HepG2 (cell line): ENCODE data around the gene CLIP2. TPM values are rescaled to one million over a fixed set of nuclear protein-coding genes. Genes with fewer than 3 reads are reported as not detected.
A peak's percentile ranks its signal among the peaks of the same experiment; 100 is the strongest.

Source experiments
- ATAC-seq: fragments of 200-7000 bp; cut with Tn5 transposase; 3 replicates; pipeline ENCODE4 v1.9.1; 2020; ENCODE audit warnings: mild to moderate bottlenecking, moderate library complexity
- BruUV-seq: library from RNA; stranded (reverse); fragments of 400-500 nt; replicated peaks from 2 replicates; lab custom pipeline; 2021; lab: Mats Ljungman, UMichigan
- CTCF ChIA-PET: fragments of 300-600 bp; formaldehyde crosslinking; extraction: SDS; loops from one replicate; lab custom pipeline; 2021; ENCODE audit warnings: low total read pairs, inconsistent platforms, low intra/inter-chr PET ratio; lab: Yijun Ruan, JAX
- POLR2A ChIA-PET: fragments of 350-600 bp; sonication (Branson Sonifier 250); formaldehyde crosslinking; loops from one replicate; lab custom pipeline; 2020; ENCODE audit warnings: antibody characterized with exemption, inconsistent platforms; lab: Yijun Ruan, JAX
- DNase-seq: peaks from one replicate; pipeline ENCODE4 v3.0.0-alpha.2; 2015; ENCODE audit warnings: low spot score
- FAIRE-seq: peaks from 3 replicates; lab custom pipeline; 2011; peaks lifted over from hg19 to GRCh38; lab: Jason Lieb, UNC
- H2AFZ ChIP-seq: one replicate; pipeline ENCODE4 v1.6.1; 2011; ENCODE audit warnings: low read length, inconsistent platforms
- H3K27ac ChIP-seq: fragments of 300-600 bp; 3 replicates; pipeline ENCODE4 v1.8.0; 2011; ENCODE audit warnings: mixed run types, mild to moderate bottlenecking, mixed read lengths, low read length, inconsistent platforms; ENCODE audit not compliant: insufficient read depth; ENCODE audit errors: extremely low read length
- H3K27me3 ChIP-seq, 2 experiments: fragments of 200-600 bp in 1 of 2; 2 replicates in 1 of 2; 3 replicates in 1 of 2; pipeline versions ENCODE4 v1.6.0 to v1.8.0; 2011; ENCODE audit warnings: low read length in 2 of 2, mild to moderate bottlenecking in 2 of 2, moderate library complexity in 2 of 2, inconsistent platforms in 1 of 2; ENCODE audit not compliant: insufficient read depth in 2 of 2, control insufficient read depth in 1 of 2
- H3K36me3 ChIP-seq, 2 experiments: fragments of 200-600 bp in 1 of 2; replicated peaks in 1 of 2; 2 replicates in 1 of 2; 3 replicates in 1 of 2; pipeline versions ENCODE4 v1.5.1 to v1.8.0; 2011; ENCODE audit warnings: low read length in 2 of 2, inconsistent platforms in 1 of 2; ENCODE audit not compliant: insufficient read depth in 2 of 2, control insufficient read depth in 1 of 2
- H3K4me1 ChIP-seq: 2 replicates; pipeline ENCODE4 v1.5.1; 2012; ENCODE audit warnings: low read length, inconsistent platforms; ENCODE audit not compliant: insufficient read depth
- H3K4me2 ChIP-seq: 2 replicates; pipeline ENCODE4 v1.6.0; 2011; ENCODE audit warnings: low read depth, low read length, inconsistent platforms
- H3K4me3 ChIP-seq, 3 experiments: fragments of 200-600 bp in 1 of 3; sonication (generic), shearing (Covaris generic) in 1 of 3; replicated peaks in 1 of 3; 2 replicates each; pipeline ENCODE4 v1.5.1; 2011 to 2016; ENCODE audit warnings: low read length in 3 of 3, inconsistent platforms in 2 of 3, low read depth in 2 of 3, mild to moderate bottlenecking in 2 of 3, control low read depth in 1 of 3, mixed read lengths in 1 of 3; ENCODE audit not compliant: insufficient read depth in 1 of 3
- H3K79me2 ChIP-seq: one replicate; pipeline ENCODE4 v1.6.1; 2011; ENCODE audit warnings: low read length, inconsistent platforms; ENCODE audit not compliant: insufficient read depth
- H3K9ac ChIP-seq: 2 replicates; pipeline ENCODE4 v1.6.0; 2011; ENCODE audit warnings: mild to moderate bottlenecking, low read depth, low read length, inconsistent platforms; ENCODE audit not compliant: insufficient read depth
- H3K9me3 ChIP-seq: 2 replicates; pipeline ENCODE4 v1.5.1; 2012; ENCODE audit warnings: mild to moderate bottlenecking, low read length
- H4K20me1 ChIP-seq: 2 replicates; pipeline ENCODE4 v1.6.0; 2011; ENCODE audit warnings: inconsistent platforms, mild to moderate bottlenecking, low read length, moderate library complexity; ENCODE audit not compliant: insufficient read depth
- FOXK2 ChIP-seq: fragments of 450-650 bp; IDR thresholded peaks from 2 replicates; pipeline ENCODE4 v1.6.1; 2016
- LCORL ChIP-seq, 2 experiments: fragments of 450-650 bp in 1 of 2; sonication (generic) in 1 of 2; formaldehyde crosslinking in 1 of 2; IDR thresholded peaks; 2 replicates each; pipeline versions ENCODE4 v1.5.0 to v1.6.1; 2017 to 2020; ENCODE audit warnings: antibody characterized with exemption in 1 of 2, missing genetic modification reagents in 1 of 2
- MATR3 ChIP-seq: sonication (generic); formaldehyde crosslinking; IDR thresholded peaks from 2 replicates; pipeline ENCODE4 v1.4.0; 2020; ENCODE audit warnings: missing genetic modification reagents
- MBD4 ChIP-seq: IDR thresholded peaks from 2 replicates; pipeline ENCODE4 v1.6.1; 2012; ENCODE audit warnings: low read length, inconsistent platforms, borderline replicate concordance
- NR2F6 ChIP-seq, 2 experiments: IDR thresholded peaks; 2 replicates each; pipeline ENCODE4 v1.6.1; 2016; ENCODE audit warnings: antibody characterized with exemption in 1 of 2, mild to moderate bottlenecking in 1 of 2
- WGBS: methylation state at CpG from one replicate; pipeline ENCODE4 v1.1.6; 2017; ENCODE audit warnings: low lambda C conversion rate; 5-methylcytosine and 5-hydroxymethylcytosine counted together
- in situ Hi-C: cut with HindIII; loops from 2 replicates; pipeline ENCODE4 v1.10.0; 2017; ENCODE audit warnings: low pct_unique_long_range_greater_than_20kb; ENCODE audit not compliant: extremely low pct_ligation_motif_present
- intact Hi-C: fragments of 100-400 bp; cut with micrococcal nuclease; formaldehyde crosslinking; loops from one replicate; pipeline ENCODE4 v1.10.0; 2022; ENCODE audit not compliant: unreplicated experiment
- polyA plus RNA-seq, 8 experiments: library from polyadenylated mRNA; depleted of rRNA in 3 of 8; stranded (reverse) in 7 of 8; unstranded in 1 of 8; fragments of >200 nt; fragmentation: Illumina TruSeq in 4 of 8; extraction: Trizol in 4 of 8; gene quantifications; 2 replicates each; pipeline versions ENCODE4 v1.2.1 to v1.2.3, GENCODE V29; 2011 to 2016; ENCODE audit warnings: low read depth in 4 of 8, missing spikeins in 1 of 8, mixed read lengths in 1 of 8; ENCODE audit not compliant: insufficient read depth in 1 of 8
- total RNA-seq, 5 experiments: library from RNA; depleted of rRNA; stranded (reverse); fragments of >200 nt; fragmentation: Illumina TruSeq; extraction: Trizol; gene quantifications; 2 replicates each; pipeline ENCODE4 v1.2.3, GENCODE V29; 2016; ENCODE audit warnings: low read depth in 1 of 5
- TF ChIP-seq, protein P1 (sequence below): sonication (generic); formaldehyde crosslinking; IDR thresholded peaks from 2 replicates; pipeline ENCODE4 v1.5.1; 2020; ENCODE audit warnings: mild to moderate bottlenecking, missing genetic modification reagents, moderate library complexity
- TF ChIP-seq, protein P2 (sequence below): fragments of 450-650 bp; IDR thresholded peaks from 2 replicates; pipeline ENCODE4 v1.6.1; 2016
- TF ChIP-seq, protein P3 (sequence below): sonication (generic); formaldehyde crosslinking; IDR thresholded peaks from 2 replicates; pipeline ENCODE4 v1.4.0; 2020; ENCODE audit warnings: missing genetic modification reagents

Gene CLIP2
- total and polyA plus RNA-seq, 2 of the 13 experiments (the other 11 are each of a cell fraction or from before 2014, with no cell fraction given), result 6.5 to 17.4 TPM

DNA sequence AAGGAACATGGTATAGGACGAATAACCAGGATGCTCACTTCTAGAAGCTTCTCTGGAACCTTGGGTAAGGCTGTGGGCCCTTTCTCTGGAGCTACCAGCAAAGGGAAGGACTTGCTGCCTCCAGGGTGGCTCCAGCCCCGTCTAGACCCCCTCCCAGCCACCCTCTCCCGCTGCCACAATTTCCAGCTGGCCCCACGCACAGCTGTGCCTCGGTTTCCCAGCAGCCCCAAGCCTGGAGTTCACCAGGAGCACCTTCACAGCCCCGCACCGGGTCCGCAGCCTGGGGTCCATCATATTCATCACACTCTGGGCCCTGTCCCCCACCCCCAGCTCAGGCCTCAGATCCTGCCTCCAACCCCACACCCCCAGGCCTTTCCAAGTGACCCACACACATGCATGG, 128.9 kb downstream of the CLIP2 start:
- Histone ChIP-seq H3K36me3 (no peaks in the 10 kb centered on the region), H3K27me3 (no peaks in the 10 kb centered on the region), H3K79me2 (no peaks in the 10 kb centered on the region), H3K4me1 (peaks cover 19% of the 10 kb centered on the region), H3K9ac (no peak overlapping the region), H3K4me3 (no peak overlapping the region), H3K27ac (no peak overlapping the region), H4K20me1 (no peaks in the 10 kb centered on the region), H3K4me2 (no peak overlapping the region; the same call in 1 of the 2 replicates), H3K9me3 (no peaks in the 10 kb centered on the region), H2AFZ (no peak overlapping the region)
- ChIA-PET CTCF (interaction anchor here (1.1 to 1.7 kb wide), 3 partner anchors 32 to 148 kb away, joined by 3 to 17 read pairs (median 6); no protein-coding TSS in a partner anchor), POLR2A (no interaction called here)
- TF ChIP-seq, protein P1, sequence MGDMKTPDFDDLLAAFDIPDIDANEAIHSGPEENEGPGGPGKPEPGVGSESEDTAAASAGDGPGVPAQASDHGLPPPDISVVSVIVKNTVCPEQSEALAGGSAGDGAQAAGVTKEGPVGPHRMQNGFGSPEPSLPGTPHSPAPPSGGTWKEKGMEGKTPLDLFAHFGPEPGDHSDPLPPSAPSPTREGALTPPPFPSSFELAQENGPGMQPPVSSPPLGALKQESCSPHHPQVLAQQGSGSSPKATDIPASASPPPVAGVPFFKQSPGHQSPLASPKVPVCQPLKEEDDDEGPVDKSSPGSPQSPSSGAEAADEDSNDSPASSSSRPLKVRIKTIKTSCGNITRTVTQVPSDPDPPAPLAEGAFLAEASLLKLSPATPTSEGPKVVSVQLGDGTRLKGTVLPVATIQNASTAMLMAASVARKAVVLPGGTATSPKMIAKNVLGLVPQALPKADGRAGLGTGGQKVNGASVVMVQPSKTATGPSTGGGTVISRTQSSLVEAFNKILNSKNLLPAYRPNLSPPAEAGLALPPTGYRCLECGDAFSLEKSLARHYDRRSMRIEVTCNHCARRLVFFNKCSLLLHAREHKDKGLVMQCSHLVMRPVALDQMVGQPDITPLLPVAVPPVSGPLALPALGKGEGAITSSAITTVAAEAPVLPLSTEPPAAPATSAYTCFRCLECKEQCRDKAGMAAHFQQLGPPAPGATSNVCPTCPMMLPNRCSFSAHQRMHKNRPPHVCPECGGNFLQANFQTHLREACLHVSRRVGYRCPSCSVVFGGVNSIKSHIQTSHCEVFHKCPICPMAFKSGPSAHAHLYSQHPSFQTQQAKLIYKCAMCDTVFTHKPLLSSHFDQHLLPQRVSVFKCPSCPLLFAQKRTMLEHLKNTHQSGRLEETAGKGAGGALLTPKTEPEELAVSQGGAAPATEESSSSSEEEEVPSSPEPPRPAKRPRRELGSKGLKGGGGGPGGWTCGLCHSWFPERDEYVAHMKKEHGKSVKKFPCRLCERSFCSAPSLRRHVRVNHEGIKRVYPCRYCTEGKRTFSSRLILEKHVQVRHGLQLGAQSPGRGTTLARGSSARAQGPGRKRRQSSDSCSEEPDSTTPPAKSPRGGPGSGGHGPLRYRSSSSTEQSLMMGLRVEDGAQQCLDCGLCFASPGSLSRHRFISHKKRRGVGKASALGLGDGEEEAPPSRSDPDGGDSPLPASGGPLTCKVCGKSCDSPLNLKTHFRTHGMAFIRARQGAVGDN (CRISPR knock-in tag), result 0 out of 2 replicates have a peak, but pooled peaks have one; percentile 1
- TF ChIP-seq MATR3 (CRISPR knock-in tag), result no peak
- WGBS, result 53% methylated on average over 5 of the region's 8 CpGs
- BruUV-seq, result no TSS peak
- no peak for FAIRE-seq
- DNase-seq, result no peak
- ATAC-seq, result peak; percentile 15; the same call in 2 of the 3 replicates
- in situ Hi-C loops (no loop called here), intact Hi-C loops (loop anchor here (2.0 kb wide), 1 partner anchor 127 kb away; no protein-coding TSS in a partner anchor)

DNA sequence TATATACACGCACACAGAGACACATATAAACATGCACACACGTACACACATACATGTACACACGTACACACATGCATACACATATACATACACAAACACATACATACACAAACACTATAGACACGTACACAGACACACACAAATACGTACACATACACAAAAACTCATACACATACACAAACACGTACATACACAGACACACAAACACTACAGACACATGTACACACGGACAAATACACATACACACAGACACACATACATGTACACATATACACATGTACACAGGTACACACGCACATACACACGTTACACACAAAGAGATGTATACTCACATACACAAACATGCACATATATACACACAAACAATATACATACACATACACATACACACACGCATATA, 129.3 kb downstream of the CLIP2 start:
- H3K36me3 ChIP-seq, result no peaks in the 10 kb centered on the region
- in situ Hi-C loops (no loop called here), intact Hi-C loops (loop anchor here (2.0 kb wide), 1 partner anchor 126 kb away; no protein-coding TSS in a partner anchor)
- no peaks in the 10 kb centered on the region for H3K27me3 ChIP-seq
- no peaks in the 10 kb centered on the region for H4K20me1 ChIP-seq
- DNase-seq (no peak), ATAC-seq (no peak), FAIRE-seq (no peak)
- H3K9me3 ChIP-seq, result no peaks in the 10 kb centered on the region
- no peak overlapping the region for H3K4me3 ChIP-seq
- H2AFZ ChIP-seq, result no peak overlapping the region
- H3K9ac ChIP-seq, result no peak overlapping the region
- no TSS peak for BruUV-seq
- POLR2A ChIA-PET, result no interaction called here
- no peak overlapping the region for H3K27ac ChIP-seq
- H3K4me2 ChIP-seq, result no peak overlapping the region
- H3K4me1 ChIP-seq, result peaks cover 19% of the 10 kb centered on the region
- CTCF ChIA-PET, result interaction anchor here (1.1 kb wide), 1 partner anchor 31 kb away, joined by 3 read pairs; no protein-coding TSS in a partner anchor
- no peaks in the 10 kb centered on the region for H3K79me2 ChIP-seq
- WGBS, result 56% methylated on average over 10 of the region's 10 CpGs
- TF ChIP-seq LCORL (IDR thresholded peaks at IDR 0.05), result 0 out of 2 replicates have a peak, but pooled peaks have one; percentile 5
- no peak for TF ChIP-seq LCORL (CRISPR knock-in tag; IDR thresholded peaks at IDR 0.05)
- TF ChIP-seq, protein P2, sequence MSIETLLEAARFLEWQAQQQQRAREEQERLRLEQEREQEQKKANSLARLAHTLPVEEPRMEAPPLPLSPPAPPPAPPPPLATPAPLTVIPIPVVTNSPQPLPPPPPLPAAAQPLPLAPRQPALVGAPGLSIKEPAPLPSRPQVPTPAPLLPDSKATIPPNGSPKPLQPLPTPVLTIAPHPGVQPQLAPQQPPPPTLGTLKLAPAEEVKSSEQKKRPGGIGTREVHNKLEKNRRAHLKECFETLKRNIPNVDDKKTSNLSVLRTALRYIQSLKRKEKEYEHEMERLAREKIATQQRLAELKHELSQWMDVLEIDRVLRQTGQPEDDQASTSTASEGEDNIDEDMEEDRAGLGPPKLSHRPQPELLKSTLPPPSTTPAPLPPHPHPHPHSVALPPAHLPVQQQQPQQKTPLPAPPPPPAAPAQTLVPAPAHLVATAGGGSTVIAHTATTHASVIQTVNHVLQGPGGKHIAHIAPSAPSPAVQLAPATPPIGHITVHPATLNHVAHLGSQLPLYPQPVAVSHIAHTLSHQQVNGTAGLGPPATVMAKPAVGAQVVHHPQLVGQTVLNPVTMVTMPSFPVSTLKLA, result peak; percentile 81
- no peak for TF ChIP-seq NR2F6 (IDR thresholded peaks at IDR 0.05)
- TF ChIP-seq NR2F6 (CRISPR knock-in tag; IDR thresholded peaks at IDR 0.05), result no peak
- TF ChIP-seq FOXK2, result 0 out of 2 replicates have a peak, but pooled peaks have one; percentile 20
- TF ChIP-seq MBD4, result no peak
- TF ChIP-seq, protein P3, sequence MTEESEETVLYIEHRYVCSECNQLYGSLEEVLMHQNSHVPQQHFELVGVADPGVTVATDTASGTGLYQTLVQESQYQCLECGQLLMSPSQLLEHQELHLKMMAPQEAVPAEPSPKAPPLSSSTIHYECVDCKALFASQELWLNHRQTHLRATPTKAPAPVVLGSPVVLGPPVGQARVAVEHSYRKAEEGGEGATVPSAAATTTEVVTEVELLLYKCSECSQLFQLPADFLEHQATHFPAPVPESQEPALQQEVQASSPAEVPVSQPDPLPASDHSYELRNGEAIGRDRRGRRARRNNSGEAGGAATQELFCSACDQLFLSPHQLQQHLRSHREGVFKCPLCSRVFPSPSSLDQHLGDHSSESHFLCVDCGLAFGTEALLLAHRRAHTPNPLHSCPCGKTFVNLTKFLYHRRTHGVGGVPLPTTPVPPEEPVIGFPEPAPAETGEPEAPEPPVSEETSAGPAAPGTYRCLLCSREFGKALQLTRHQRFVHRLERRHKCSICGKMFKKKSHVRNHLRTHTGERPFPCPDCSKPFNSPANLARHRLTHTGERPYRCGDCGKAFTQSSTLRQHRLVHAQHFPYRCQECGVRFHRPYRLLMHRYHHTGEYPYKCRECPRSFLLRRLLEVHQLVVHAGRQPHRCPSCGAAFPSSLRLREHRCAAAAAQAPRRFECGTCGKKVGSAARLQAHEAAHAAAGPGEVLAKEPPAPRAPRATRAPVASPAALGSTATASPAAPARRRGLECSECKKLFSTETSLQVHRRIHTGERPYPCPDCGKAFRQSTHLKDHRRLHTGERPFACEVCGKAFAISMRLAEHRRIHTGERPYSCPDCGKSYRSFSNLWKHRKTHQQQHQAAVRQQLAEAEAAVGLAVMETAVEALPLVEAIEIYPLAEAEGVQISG (CRISPR knock-in tag), result no peak
